Epidermal melanocyte (primary cell): ENCODE data around the gene IL24.
"Not testable (repeated sequence)": the region's sequence is repeated elsewhere in the genome, so short reads cannot be mapped to it uniquely, and the experiment has no call there.

ENCODE experiments used
- DNase-seq: peaks from one replicate; pipeline ENCODE4 v3.0.0; 2011; ENCODE audit warnings: low spot score; ENCODE audit not compliant: insufficient read length

Gene IL24

DNA sequence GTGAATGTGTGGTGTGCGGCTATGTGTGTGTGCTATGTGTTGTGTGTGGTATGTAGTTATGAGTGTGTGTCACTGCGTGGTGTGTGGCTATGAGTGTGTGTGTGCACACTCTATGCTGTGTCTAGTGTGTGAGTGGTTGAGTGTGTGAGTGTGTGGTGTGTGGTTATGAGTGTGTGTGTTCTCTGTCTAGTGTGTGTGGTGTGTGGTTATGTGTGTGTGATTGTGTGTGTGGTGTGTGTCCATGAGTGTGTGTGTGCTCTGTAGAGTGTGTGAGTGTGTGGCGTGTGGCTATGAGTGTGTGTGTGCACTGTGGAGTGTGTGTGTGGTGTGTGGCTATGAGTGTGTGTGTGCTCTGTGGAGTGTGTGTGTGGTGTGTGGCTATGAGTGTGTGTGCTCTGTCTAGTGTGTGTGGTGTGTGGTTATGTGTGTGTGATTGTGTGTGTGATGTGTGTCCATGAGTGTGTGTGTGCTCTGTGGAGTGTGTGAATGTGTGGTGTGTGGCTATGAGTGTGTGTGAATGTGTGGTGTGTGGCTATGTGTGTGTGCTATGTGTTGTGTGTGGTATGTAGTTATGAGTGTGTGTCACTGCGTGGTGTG is 26.8 kb downstream of the IL24 start:
- DNase-seq = not testable (repeated sequence)

GRCh38 chr1:206924592-206925105 is 27.4 kb downstream of the IL24 start:
- DNase-seq = no peak

DNA sequence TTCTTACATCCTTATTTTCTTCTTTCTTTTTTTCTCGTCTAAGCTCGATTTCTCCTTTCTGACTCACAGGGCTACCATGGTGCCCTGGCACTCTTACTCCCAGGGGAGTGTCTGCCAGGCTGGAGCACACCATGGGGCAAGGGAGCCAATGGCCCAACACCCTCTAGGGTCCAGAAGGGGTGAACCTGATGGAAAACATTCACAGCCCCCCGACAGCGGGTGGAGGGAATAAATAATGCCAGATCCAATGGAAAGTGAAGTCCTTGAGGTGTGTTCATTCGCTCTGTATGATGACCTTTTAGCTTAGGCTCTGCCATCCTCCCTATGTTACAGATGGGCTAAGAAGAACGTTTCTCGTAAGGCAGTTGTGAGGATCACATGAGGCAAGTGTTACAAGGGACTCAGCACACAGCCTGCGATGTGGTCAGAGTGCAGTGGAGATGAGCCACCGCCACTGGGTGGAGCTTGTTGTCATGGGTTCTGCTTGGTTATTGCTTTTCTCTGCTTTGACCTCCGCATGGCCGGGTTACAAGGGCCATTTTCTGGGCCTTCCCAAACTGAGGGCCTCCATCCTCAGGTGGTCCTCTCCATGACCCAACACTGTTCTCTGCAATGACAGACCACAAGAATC is 28.0 kb downstream of the IL24 start:
- no peak for DNase-seq

GRCh38 chr1:206926286-206926685 is 29.0 kb downstream of the IL24 start:
- no peak for DNase-seq

GRCh38 chr1:206929524-206929923 is 32.3 kb downstream of the IL24 start:
- no peak for DNase-seq

GRCh38 chr1:206930210-206930798 is 33.1 kb downstream of the IL24 start:
- DNase-seq = no peak

- no peak for DNase-seq
Observed at GRCh38 chr1:206931709-206932108, 34.5 kb downstream of the IL24 start.

GRCh38 chr1:206932177-206932576 is 34.9 kb downstream of the IL24 start:
- DNase-seq = no peak

GRCh38 chr1:206933333-206933945 is 36.2 kb downstream of the IL24 start:
- DNase-seq = no peak

- DNase-seq = no peak
Observed at GRCh38 chr1:206935491-206936067, 38.3 kb downstream of the IL24 start.

GRCh38 chr1:206937425-206937824 is 40.2 kb downstream of the IL24 start:
- DNase-seq = no peak

DNA sequence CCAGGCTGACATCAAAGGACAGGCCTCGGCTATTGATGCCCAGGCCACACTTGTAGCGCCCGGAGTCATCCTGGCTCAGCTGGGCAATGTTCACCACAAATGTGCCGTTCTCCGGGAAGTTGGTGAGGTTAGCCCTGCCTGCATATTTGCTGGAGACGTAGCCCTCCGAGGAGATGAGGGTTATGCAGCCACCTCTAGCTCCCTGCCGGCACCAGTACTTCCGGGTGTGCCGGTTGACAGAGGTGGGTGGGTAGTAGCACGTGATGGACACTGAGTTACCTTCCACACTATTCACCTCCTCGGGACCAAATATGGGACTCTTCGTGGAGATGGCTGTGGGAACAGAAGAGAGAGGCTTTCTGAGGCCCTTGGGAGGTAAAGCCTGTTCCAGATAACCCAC is 41.9 kb downstream of the IL24 start:
- no peak for DNase-seq

DNA sequence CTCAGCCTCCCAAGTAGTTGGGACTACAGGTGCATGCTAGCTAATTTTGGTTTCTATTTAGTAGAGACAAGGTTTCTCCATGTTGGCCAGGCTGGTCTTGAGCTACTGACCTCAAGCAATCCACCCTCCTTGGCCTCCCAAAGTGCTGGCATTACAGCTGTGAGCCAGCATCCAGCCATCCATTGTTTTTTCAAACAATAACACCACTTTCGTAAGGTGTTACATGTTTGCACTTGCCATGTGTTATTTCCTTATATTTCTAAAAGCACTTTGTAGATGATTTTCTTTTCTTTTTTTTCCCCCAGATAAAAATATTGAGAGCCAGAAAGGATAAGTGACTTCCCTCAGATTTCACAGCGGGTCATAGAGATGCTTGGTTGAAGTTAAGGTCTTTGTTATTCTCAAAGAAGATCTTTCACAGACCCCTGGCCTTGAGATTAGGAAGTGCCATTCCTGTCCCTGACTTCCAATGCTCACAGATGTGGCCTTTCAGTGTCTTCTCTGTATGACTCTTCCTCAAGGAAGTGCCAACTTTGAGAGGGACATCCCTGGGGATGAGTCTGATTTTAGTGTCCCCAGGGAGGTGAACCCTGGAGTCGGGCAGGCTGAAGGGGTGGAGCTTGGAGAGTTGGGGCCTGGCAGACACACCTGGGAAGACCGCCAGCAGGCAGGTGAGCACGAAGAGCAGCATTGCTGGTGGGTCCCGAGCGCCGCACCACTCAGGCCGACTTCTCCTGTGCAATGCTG is 42.8 kb downstream of the IL24 start:
- DNase-seq = no peak

DNA sequence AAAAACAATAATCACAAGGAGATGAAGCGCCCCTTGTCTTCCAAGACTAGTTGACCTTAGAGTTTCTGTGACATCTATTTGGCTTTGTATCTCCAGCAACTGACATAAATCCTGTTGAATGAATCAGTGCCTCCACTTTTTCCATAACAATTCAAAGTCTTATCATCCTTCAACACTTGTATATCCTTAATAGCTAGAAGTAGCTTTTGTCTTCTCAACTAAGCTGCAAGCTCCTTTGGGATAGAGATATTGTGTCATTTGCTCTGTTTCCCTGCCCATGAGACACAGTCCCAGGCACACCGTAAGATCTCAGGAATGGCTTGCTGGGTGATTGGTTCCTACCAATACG is 43.3 kb downstream of the IL24 start:
- DNase-seq = no peak

- DNase-seq = no peak
Observed at GRCh38 chr1:206941766-206942418, 44.6 kb downstream of the IL24 start.

DNA sequence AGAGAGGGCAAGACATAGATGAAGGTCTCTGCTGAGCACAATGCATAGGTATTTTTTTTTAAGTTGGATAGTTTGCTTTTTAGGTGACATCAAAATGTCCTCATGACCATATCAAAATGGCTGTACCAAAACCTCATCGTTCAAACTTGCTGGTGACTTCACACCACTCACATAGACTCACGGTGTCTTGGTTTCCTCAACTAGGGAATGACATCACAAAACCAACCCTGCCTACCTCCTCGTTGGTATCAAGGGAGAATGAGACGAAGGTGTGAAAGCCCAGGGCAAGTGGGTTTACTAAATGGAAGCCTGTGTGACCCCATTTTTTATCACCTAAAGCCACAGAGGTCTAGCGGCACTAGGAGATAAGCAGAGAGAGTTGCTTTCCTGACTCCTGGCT is 47.5 kb downstream of the IL24 start:
- DNase-seq = no peak

DNA sequence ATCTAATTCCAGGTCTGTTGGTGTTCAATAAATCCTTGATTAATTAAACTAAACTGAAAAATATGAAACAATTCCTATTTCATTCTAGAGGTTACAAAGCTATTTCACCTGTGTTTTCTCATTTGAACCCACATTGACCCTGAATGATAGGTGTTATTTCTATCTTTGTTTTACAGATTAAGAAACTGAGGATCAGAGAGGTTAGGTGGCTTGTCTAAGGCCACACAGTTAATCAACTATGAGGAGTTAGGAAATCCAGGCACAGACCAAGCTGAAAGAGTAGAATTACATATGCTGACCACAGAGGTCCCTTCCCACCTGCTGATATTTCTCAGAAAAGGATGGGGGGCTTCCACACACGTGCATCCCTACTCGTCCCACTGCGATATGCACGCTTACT is 48.5 kb downstream of the IL24 start:
- no peak for DNase-seq

DNA sequence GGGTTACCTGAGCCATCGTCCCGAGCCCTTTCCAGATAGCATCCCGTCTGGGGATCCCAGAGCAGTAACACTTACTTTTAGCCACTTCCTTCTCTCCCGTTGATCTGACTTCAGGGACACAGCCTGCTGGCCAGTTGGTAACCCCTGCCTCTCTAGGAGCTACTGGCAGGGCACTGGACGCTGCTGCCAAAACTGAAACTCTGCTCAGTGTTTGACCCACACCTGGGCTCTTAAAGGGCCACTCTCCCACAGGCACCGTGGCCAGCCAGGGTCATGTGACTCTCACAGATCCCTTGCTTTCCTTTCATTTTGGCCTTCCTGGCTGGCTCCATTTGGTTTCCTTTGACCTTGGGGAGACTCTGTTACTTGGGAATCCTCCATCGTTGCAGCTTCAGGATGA is 49.0 kb downstream of the IL24 start, which contains the start of gene PIGR:
TSS of gene PIGR (minus strand) at position 206 of the 400 bp plus-strand sequence. CDS start 5,935 bp downstream, outside the sequence.
- DNase-seq = no peak

DNA sequence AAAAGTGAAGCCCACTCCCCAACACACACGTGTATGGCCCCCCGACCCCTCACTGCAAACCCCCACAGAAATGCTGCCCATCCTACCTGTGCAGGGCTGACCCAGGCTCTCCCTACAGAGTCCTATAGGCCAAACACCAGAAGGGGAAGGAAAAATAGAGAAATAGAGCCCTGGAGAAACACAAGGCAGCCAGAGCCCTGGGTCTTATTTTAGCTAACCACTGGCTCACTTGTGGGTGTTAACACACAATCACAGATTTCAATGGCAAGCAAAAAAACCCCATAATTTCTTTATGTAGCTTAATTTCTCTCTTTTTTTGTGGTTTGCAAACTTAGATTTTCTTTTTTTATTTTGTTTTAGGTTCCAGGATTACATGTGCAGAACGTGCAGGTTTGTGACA is 50.0 kb downstream of the IL24 start:
- DNase-seq = no peak

DNA sequence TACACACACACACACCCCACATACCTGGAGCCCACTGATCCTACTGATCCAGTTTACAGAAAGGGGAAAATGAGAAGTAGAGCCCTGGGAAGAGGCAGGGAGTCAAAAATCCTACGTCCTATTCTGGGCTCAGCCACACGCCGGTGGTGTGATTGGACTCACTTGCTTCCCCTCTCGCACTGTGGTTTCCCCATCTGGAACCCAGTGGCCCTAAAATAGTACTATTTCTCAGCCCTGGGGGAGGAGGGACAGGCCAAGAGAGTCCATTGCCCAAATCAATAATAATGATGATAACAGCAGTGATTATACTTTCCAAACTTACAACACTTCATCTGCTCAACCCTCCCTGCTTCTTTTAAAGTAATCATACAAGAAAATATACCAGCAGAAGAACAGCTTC is 52.0 kb downstream of the IL24 start:
- DNase-seq = no peak

GRCh38 chr1:206949641-206950040 is 52.4 kb downstream of the IL24 start:
- no peak for DNase-seq
